GM19193 (cell line): ENCODE data around the gene PIGR.

Experiments used
- POLR2A ChIP-seq: IDR thresholded peaks from 4 replicates; pipeline ENCODE4 v1.6.1; 2011; ENCODE audit not compliant: insufficient read depth, insufficient read length; ENCODE audit errors: extremely low read depth

PIGR gene

GRCh38 chr1:206969090-206969489 lies 22.8 kb upstream of the PIGR start:
- TF ChIP-seq POLR2A = no peak

GRCh38 chr1:206967096-206967849 lies 21.0 kb upstream of the PIGR start:
- no peak for TF ChIP-seq POLR2A

GRCh38 chr1:206965781-206966180 lies 19.5 kb upstream of the PIGR start:
- no peak for TF ChIP-seq POLR2A

- TF ChIP-seq POLR2A = no peak
Measured at GRCh38 chr1:206963740-206964139, 17.5 kb upstream of the PIGR start.

- TF ChIP-seq POLR2A = no peak
Measured at GRCh38 chr1:206963119-206963712, 16.9 kb upstream of the PIGR start.

- TF ChIP-seq POLR2A = no peak
Measured at GRCh38 chr1:206962272-206962671, 16.0 kb upstream of the PIGR start.

- TF ChIP-seq POLR2A = no peak
Measured at GRCh38 chr1:206961668-206962067, 15.4 kb upstream of the PIGR start.

- no peak for TF ChIP-seq POLR2A
Measured at GRCh38 chr1:206960676-206961386, 14.6 kb upstream of the PIGR start.

GRCh38 chr1:206958144-206958543 lies 11.9 kb upstream of the PIGR start:
- TF ChIP-seq POLR2A = no peak

GRCh38 chr1:206957639-206958038 lies 11.4 kb upstream of the PIGR start:
- TF ChIP-seq POLR2A = no peak

GRCh38 chr1:206955476-206956451 lies 9.5 kb upstream of the PIGR start:
- TF ChIP-seq POLR2A = no peak

GRCh38 chr1:206954459-206955342 lies 8.4 kb upstream of the PIGR start:
- TF ChIP-seq POLR2A = no peak

- no peak for TF ChIP-seq POLR2A
Measured at GRCh38 chr1:206953626-206954025, 7.4 kb upstream of the PIGR start.

- TF ChIP-seq POLR2A = no peak
Measured at GRCh38 chr1:206953126-206953525, 6.9 kb upstream of the PIGR start.
